Measurements from ENCODE around the gene ALG9.

The ALG9 gene

GRCh38 chr11:111838054-111838453 lies 33.3 kb downstream of the ALG9 start:
- FAIRE-seq (no peak), DNase-seq (ENCODE audit: extremely low spot score, insufficient read length, low read depth) (no peak)

- DNase-seq (ENCODE audit: extremely low spot score, insufficient read length, low read depth) (no peak), FAIRE-seq (no peak)
Measured at GRCh38 chr11:111837366-111837891, 34.0 kb downstream of the ALG9 start.

GRCh38 chr11:111836721-111837120 lies 34.7 kb downstream of the ALG9 start:
- FAIRE-seq (peak; percentile 49), DNase-seq (ENCODE audit: extremely low spot score, insufficient read length, low read depth) (peak; percentile 7)

GRCh38 chr11:111836162-111836561 lies 35.2 kb downstream of the ALG9 start:
- DNase-seq (ENCODE audit: extremely low spot score, insufficient read length, low read depth) (no peak), FAIRE-seq (no peak)

- FAIRE-seq: no peak
- DNase-seq (ENCODE audit: extremely low spot score, insufficient read length, low read depth): no peak
Measured at GRCh38 chr11:111835665-111836064, 35.7 kb downstream of the ALG9 start.

GRCh38 chr11:111834432-111835163 lies 36.8 kb downstream of the ALG9 start:
- FAIRE-seq (no peak), DNase-seq (ENCODE audit: extremely low spot score, insufficient read length, low read depth) (no peak)

- FAIRE-seq (no peak), DNase-seq (ENCODE audit: extremely low spot score, insufficient read length, low read depth) (no peak)
Measured at GRCh38 chr11:111833524-111833923, 37.9 kb downstream of the ALG9 start.

GRCh38 chr11:111829185-111829968 lies 42.0 kb downstream of the ALG9 start:
- DNase-seq (ENCODE audit: extremely low spot score, insufficient read length, low read depth) (peak; percentile 18), FAIRE-seq (peak; percentile 69)

GRCh38 chr11:111826322-111826950 lies 44.9 kb downstream of the ALG9 start:
- FAIRE-seq (no peak), DNase-seq (ENCODE audit: extremely low spot score, insufficient read length, low read depth) (no peak)

- no peak for FAIRE-seq
Measured at GRCh38 chr11:111823629-111824028, 47.8 kb downstream of the ALG9 start.

GRCh38 chr11:111823131-111823530 lies 48.2 kb downstream of the ALG9 start:
- DNase-seq (ENCODE audit: extremely low spot score, insufficient read length, low read depth): no peak

More at GRCh38 chr11:111823629-111824028, 47.8 kb downstream of the ALG9 start:
- DNase-seq (ENCODE audit: extremely low spot score, insufficient read length, low read depth): no peak

GRCh38 chr11:111819829-111820237 lies 51.5 kb downstream of the ALG9 start:
- no peak for DNase-seq (ENCODE audit: extremely low spot score, insufficient read length, low read depth)
- no peak for FAIRE-seq

More at GRCh38 chr11:111823131-111823530, 48.2 kb downstream of the ALG9 start:
- FAIRE-seq: no peak

- DNase-seq (ENCODE audit: extremely low spot score, insufficient read length, low read depth): no peak
- FAIRE-seq: no peak
Measured at GRCh38 chr11:111819161-111819828, 52.1 kb downstream of the ALG9 start.

- FAIRE-seq (no peak), DNase-seq (ENCODE audit: extremely low spot score, insufficient read length, low read depth) (no peak)
Measured at GRCh38 chr11:111815489-111815888, 55.9 kb downstream of the ALG9 start.

GRCh38 chr11:111814557-111815320 lies 56.6 kb downstream of the ALG9 start:
- DNase-seq (ENCODE audit: extremely low spot score, insufficient read length, low read depth): no peak
- no peak for FAIRE-seq

- FAIRE-seq (no peak), DNase-seq (ENCODE audit: extremely low spot score, insufficient read length, low read depth) (no peak)
Measured at GRCh38 chr11:111814106-111814505, 57.3 kb downstream of the ALG9 start.

GRCh38 chr11:111812211-111812610 lies 59.2 kb downstream of the ALG9 start:
- FAIRE-seq (no peak), DNase-seq (ENCODE audit: extremely low spot score, insufficient read length, low read depth) (no peak)

GRCh38 chr11:111811445-111811844 lies 59.9 kb downstream of the ALG9 start:
- no peak for DNase-seq (ENCODE audit: extremely low spot score, insufficient read length, low read depth)
- no peak for FAIRE-seq

- FAIRE-seq (no peak), DNase-seq (ENCODE audit: extremely low spot score, insufficient read length, low read depth) (no peak)
Measured at GRCh38 chr11:111808834-111809233, 62.5 kb downstream of the ALG9 start.
